Measurements from ENCODE around the gene ADCY5. TPM values are rescaled to one million over a fixed set of nuclear protein-coding genes. Genes with fewer than 3 reads are reported as not detected.

Gene ADCY5
- total and polyA plus RNA-seq, 2 donors: 0.76 to 1.7 TPM

- Histone ChIP-seq H3K36me3 (ENCODE audit: control insufficient read depth in 2 of 2, insufficient read depth in 2 of 2, low read length in 1 of 2) (no peaks in the 10 kb centered on the region), H3K27ac (ENCODE audit: low read depth in 1 of 2, low read length in 1 of 2) (no peak overlapping the region), H3K4me1 (ENCODE audit: control insufficient read depth in 2 of 2, insufficient read depth in 2 of 2, low read length in 2 of 2) (no peaks in the 10 kb centered on the region), H3K27me3 (ENCODE audit: control insufficient read depth in 2 of 2, insufficient read depth in 1 of 2, low read length in 1 of 2) (no peaks in the 10 kb centered on the region), H3K4me3 (ENCODE audit: low read length in 2 of 2) (no peak overlapping the region), H3K9me3 (ENCODE audit: control insufficient read depth in 2 of 2, insufficient read depth in 1 of 2, low read length in 1 of 2) (no peaks in the 10 kb centered on the region)
- DNase-seq (ENCODE audit: low read depth in 6 of 9, low spot score in 9 of 9): no peak
- WGBS: 92% methylated on average over 8 of the region's 8 CpGs
Measured at GRCh38 chr3:123405936-123406510, 42.9 kb downstream of the ADCY5 start.

GRCh38 chr3:123405021-123405420 lies 43.9 kb downstream of the ADCY5 start:
- DNase-seq (ENCODE audit: low read depth in 6 of 9, low spot score in 9 of 9): no peak
- H3K27ac ChIP-seq (ENCODE audit: low read depth in 1 of 2, low read length in 1 of 2): no peak overlapping the region
- H3K27me3 ChIP-seq (ENCODE audit: control insufficient read depth in 2 of 2, insufficient read depth in 1 of 2, low read length in 1 of 2): no peaks in the 10 kb centered on the region
- 96% methylated on average over 11 of the region's 11 CpGs for WGBS
- no peaks in the 10 kb centered on the region for H3K4me1 ChIP-seq (ENCODE audit: control insufficient read depth in 2 of 2, insufficient read depth in 2 of 2, low read length in 2 of 2)
- H3K9me3 ChIP-seq (ENCODE audit: control insufficient read depth in 2 of 2, insufficient read depth in 1 of 2, low read length in 1 of 2): no peaks in the 10 kb centered on the region
- H3K36me3 ChIP-seq (ENCODE audit: control insufficient read depth in 2 of 2, insufficient read depth in 2 of 2, low read length in 1 of 2): no peaks in the 10 kb centered on the region
- H3K4me3 ChIP-seq (ENCODE audit: low read length in 2 of 2): no peak overlapping the region

- Histone ChIP-seq H3K9me3 (ENCODE audit: control insufficient read depth in 2 of 2, insufficient read depth in 1 of 2, low read length in 1 of 2) (no peaks in the 10 kb centered on the region), H3K36me3 (ENCODE audit: control insufficient read depth in 2 of 2, insufficient read depth in 2 of 2, low read length in 1 of 2) (no peaks in the 10 kb centered on the region), H3K4me3 (ENCODE audit: low read length in 2 of 2) (no peak overlapping the region), H3K27me3 (ENCODE audit: control insufficient read depth in 2 of 2, insufficient read depth in 1 of 2, low read length in 1 of 2) (no peaks in the 10 kb centered on the region), H3K4me1 (ENCODE audit: control insufficient read depth in 2 of 2, insufficient read depth in 2 of 2, low read length in 2 of 2) (no peaks in the 10 kb centered on the region), H3K27ac (ENCODE audit: low read depth in 1 of 2, low read length in 1 of 2) (no peak overlapping the region)
- DNase-seq (ENCODE audit: low read depth in 6 of 9, low spot score in 9 of 9): no peak
- WGBS: 94% methylated on average over 3 of the region's 3 CpGs
Measured at GRCh38 chr3:123404391-123404790, 44.5 kb downstream of the ADCY5 start.

- Histone ChIP-seq H3K27me3 (ENCODE audit: control insufficient read depth in 2 of 2, insufficient read depth in 1 of 2, low read length in 1 of 2) (peaks cover 0 to 7% of the 10 kb centered on the region in 2 donors), H3K4me3 (ENCODE audit: low read length in 2 of 2) (no peak overlapping the region), H3K9me3 (ENCODE audit: control insufficient read depth in 2 of 2, insufficient read depth in 1 of 2, low read length in 1 of 2) (no peaks in the 10 kb centered on the region), H3K36me3 (ENCODE audit: control insufficient read depth in 2 of 2, insufficient read depth in 2 of 2, low read length in 1 of 2) (no peaks in the 10 kb centered on the region), H3K27ac (ENCODE audit: low read depth in 1 of 2, low read length in 1 of 2) (no peak overlapping the region), H3K4me1 (ENCODE audit: control insufficient read depth in 2 of 2, insufficient read depth in 2 of 2, low read length in 2 of 2) (no peaks in the 10 kb centered on the region)
- 91% methylated on average over 11 of the region's 11 CpGs for WGBS
- DNase-seq (ENCODE audit: low read depth in 6 of 9, low spot score in 9 of 9): no peak
Measured at GRCh38 chr3:123401836-123402530, 46.9 kb downstream of the ADCY5 start.

GRCh38 chr3:123400169-123400568 lies 48.7 kb downstream of the ADCY5 start:
- Histone ChIP-seq H3K4me3 (ENCODE audit: low read length in 2 of 2) (no peak overlapping the region), H3K27ac (ENCODE audit: low read depth in 1 of 2, low read length in 1 of 2) (no peak overlapping the region), H3K36me3 (ENCODE audit: control insufficient read depth in 2 of 2, insufficient read depth in 2 of 2, low read length in 1 of 2) (no peaks in the 10 kb centered on the region), H3K9me3 (ENCODE audit: control insufficient read depth in 2 of 2, insufficient read depth in 1 of 2, low read length in 1 of 2) (no peaks in the 10 kb centered on the region), H3K4me1 (ENCODE audit: control insufficient read depth in 2 of 2, insufficient read depth in 2 of 2, low read length in 2 of 2) (no peaks in the 10 kb centered on the region), H3K27me3 (ENCODE audit: control insufficient read depth in 2 of 2, insufficient read depth in 1 of 2, low read length in 1 of 2) (peaks cover 0 to 7% of the 10 kb centered on the region in 2 donors)
- WGBS: 98% methylated on average over 3 of the region's 3 CpGs
- no peak for DNase-seq (ENCODE audit: low read depth in 6 of 9, low spot score in 9 of 9)

GRCh38 chr3:123399653-123400052 lies 49.2 kb downstream of the ADCY5 start:
- Histone ChIP-seq H3K27ac (ENCODE audit: low read depth in 1 of 2, low read length in 1 of 2) (no peak overlapping the region), H3K4me1 (ENCODE audit: control insufficient read depth in 2 of 2, insufficient read depth in 2 of 2, low read length in 2 of 2) (no peaks in the 10 kb centered on the region)

GRCh38 chr3:123397921-123398785 lies 50.7 kb downstream of the ADCY5 start:
- H3K36me3 ChIP-seq (ENCODE audit: control insufficient read depth in 2 of 2, insufficient read depth in 2 of 2, low read length in 1 of 2): no peaks in the 10 kb centered on the region
- WGBS: 84% methylated on average over 13 of the region's 13 CpGs
- no peaks in the 10 kb centered on the region for H3K9me3 ChIP-seq (ENCODE audit: control insufficient read depth in 2 of 2, insufficient read depth in 1 of 2, low read length in 1 of 2)
- H3K4me3 ChIP-seq (ENCODE audit: low read length in 2 of 2): no peak overlapping the region
- no peak for DNase-seq (ENCODE audit: low read depth in 6 of 9, low spot score in 9 of 9)
- no peaks in the 10 kb centered on the region for H3K4me1 ChIP-seq (ENCODE audit: control insufficient read depth in 2 of 2, insufficient read depth in 2 of 2, low read length in 2 of 2)
- peaks cover 0 to 7% of the 10 kb centered on the region in 2 donors for H3K27me3 ChIP-seq (ENCODE audit: control insufficient read depth in 2 of 2, insufficient read depth in 1 of 2, low read length in 1 of 2)
- no peak overlapping the region for H3K27ac ChIP-seq (ENCODE audit: low read depth in 1 of 2, low read length in 1 of 2)

More at GRCh38 chr3:123399653-123400052, 49.2 kb downstream of the ADCY5 start:
- Histone ChIP-seq H3K4me3 (ENCODE audit: low read length in 2 of 2) (no peak overlapping the region), H3K9me3 (ENCODE audit: control insufficient read depth in 2 of 2, insufficient read depth in 1 of 2, low read length in 1 of 2) (no peaks in the 10 kb centered on the region), H3K27me3 (ENCODE audit: control insufficient read depth in 2 of 2, insufficient read depth in 1 of 2, low read length in 1 of 2) (peaks cover 0 to 7% of the 10 kb centered on the region in 2 donors), H3K36me3 (ENCODE audit: control insufficient read depth in 2 of 2, insufficient read depth in 2 of 2, low read length in 1 of 2) (no peaks in the 10 kb centered on the region)
- DNase-seq (ENCODE audit: low read depth in 6 of 9, low spot score in 9 of 9): no peak
- WGBS: 95% methylated on average over 6 of the region's 6 CpGs

- Histone ChIP-seq H3K4me3 (ENCODE audit: low read length in 2 of 2) (no peak overlapping the region), H3K27ac (ENCODE audit: low read depth in 1 of 2, low read length in 1 of 2) (no peak overlapping the region), H3K36me3 (ENCODE audit: control insufficient read depth in 2 of 2, insufficient read depth in 2 of 2, low read length in 1 of 2) (no peaks in the 10 kb centered on the region), H3K4me1 (ENCODE audit: control insufficient read depth in 2 of 2, insufficient read depth in 2 of 2, low read length in 2 of 2) (no peaks in the 10 kb centered on the region), H3K9me3 (ENCODE audit: control insufficient read depth in 2 of 2, insufficient read depth in 1 of 2, low read length in 1 of 2) (no peaks in the 10 kb centered on the region), H3K27me3 (ENCODE audit: control insufficient read depth in 2 of 2, insufficient read depth in 1 of 2, low read length in 1 of 2) (peaks cover 0 to 7% of the 10 kb centered on the region in 2 donors)
- DNase-seq (ENCODE audit: low read depth in 6 of 9, low spot score in 9 of 9): no peak
- 95% methylated on average over 5 of the region's 5 CpGs for WGBS
Measured at GRCh38 chr3:123397050-123397590, 51.8 kb downstream of the ADCY5 start.
